ENCODE results near the gene DSCAML1. TPM values are rescaled to one million over a fixed set of nuclear protein-coding genes. Genes with fewer than 3 reads are reported as not detected.

Gene DSCAML1
- total RNA-seq, 1 experiment from 2014 or later, result not detected

- Histone ChIP-seq H3K9me2 (ENCODE audit: insufficient read depth) (no peaks in the 10 kb centered on the region), H3K4me2 (ENCODE audit: low read length) (no peak overlapping the region), H3K9ac (ENCODE audit: low read length) (no peak overlapping the region), H3K4me3 (replicated peaks in 1 of 2; ENCODE audit: low read depth in 1 of 2, low read length in 2 of 2) (no peak overlapping the region), H2AFZ (ENCODE audit: low read depth, low read length, poor library complexity, severe bottlenecking) (no peak overlapping the region), H3K9me3 (ENCODE audit: control insufficient read depth in 1 of 2, insufficient read depth in 1 of 2, low read depth in 1 of 2, low read length in 2 of 2) (no peaks in the 10 kb centered on the region), H3K79me2 (ENCODE audit: insufficient read depth, low read length) (no peaks in the 10 kb centered on the region), H3K27ac (ENCODE audit: low read depth, low read length) (no peak overlapping the region), H3K36me3 (ENCODE audit: control insufficient read depth in 1 of 2, insufficient read depth in 2 of 2, low read length in 2 of 2) (no peaks in the 10 kb centered on the region), H3K27me3 (ENCODE audit: insufficient read depth, low read length) (peaks cover 5% of the 10 kb centered on the region; the same call in 1 of the 2 replicates), H3K4me1 (ENCODE audit: control insufficient read depth in 1 of 2, insufficient read depth in 2 of 2, low read length in 2 of 2) (no peaks in the 10 kb centered on the region), H4K20me1 (ENCODE audit: insufficient read depth) (no peaks in the 10 kb centered on the region)
- DNase-seq (ENCODE audit: low read depth, low spot score), result no peak
- BruUV-seq (replicated peaks), result no TSS peak
- intact Hi-C loops (cut with micrococcal nuclease), result no loop called here
- TF ChIP-seq CEBPB (IDR thresholded peaks at IDR 0.05; ENCODE audit: low read depth) (no peak), FOSL1 (IDR thresholded peaks at IDR 0.05; ENCODE audit: low read depth) (no peak), ATF3 (IDR thresholded peaks at IDR 0.05) (no peak), CBX3 (IDR thresholded peaks at IDR 0.05; ENCODE audit: low read depth) (no peak), JUND (IDR thresholded peaks at IDR 0.05) (no peak), EZH2phosphoT487 (IDR thresholded peaks at IDR 0.05; ENCODE audit: borderline replicate concordance) (no peak), POLR2A (IDR thresholded peaks at IDR 0.05; ENCODE audit: borderline replicate concordance, extremely low read depth, insufficient read depth, insufficient read length) (no peak), ZBTB33 (IDR thresholded peaks at IDR 0.05; ENCODE audit: extremely low read depth, insufficient replicate concordance, low read length) (no peak), SRF (IDR thresholded peaks at IDR 0.05; ENCODE audit: low read depth) (no peak), RAD21 (IDR thresholded peaks at IDR 0.05; ENCODE audit: low read depth) (no peak), EZH2 (IDR thresholded peaks at IDR 0.05) (no peak), EGR1 (IDR thresholded peaks at IDR 0.05; ENCODE audit: low read depth) (no peak), REST (IDR thresholded peaks at IDR 0.05; ENCODE audit: low read depth) (no peak), POLR2AphosphoS5 (IDR thresholded peaks at IDR 0.05; ENCODE audit: low read depth, low read length) (no peak), SIN3A (IDR thresholded peaks at IDR 0.05; ENCODE audit: low read depth) (no peak), YY1 (IDR thresholded peaks at IDR 0.05; ENCODE audit: extremely low read depth, insufficient replicate concordance, low read depth, low read length) (no peak), ELF1 (IDR thresholded peaks at IDR 0.05; ENCODE audit: borderline replicate concordance, low read depth) (no peak), CTCF (IDR thresholded peaks at IDR 0.05 in 2 of 3, conservative IDR thresholded peaks at IDR 0.05 in 1 of 3; ENCODE audit: borderline replicate concordance in 1 of 3, insufficient read depth in 1 of 3, low read depth in 2 of 3, low read length in 2 of 3) (no peak)
- ChIA-PET CTCF (no interaction called here), POLR2A (no interaction called here), RAD21 (ENCODE audit: low non-redundant PET in 1 of 2, low total read pairs in 2 of 2, uncharacterized antibody in 2 of 2, unreplicated experiment in 2 of 2) (no interaction called here)
- ATAC-seq, result no peak
Measured at GRCh38 chr11:117524468-117525183, 272.4 kb downstream of the DSCAML1 start.

All from HCT116 (cell line).